K562 (cell line): ENCODE results near the gene DLGAP1. TPM values are rescaled to one million over a fixed set of nuclear protein-coding genes. Genes with fewer than 3 reads are reported as not detected.

ENCODE experiments used
- AFF4 ChIP-seq: sonication (generic); formaldehyde crosslinking; IDR thresholded peaks from 2 replicates; pipeline ENCODE4 v1.8.0; 2023; ENCODE audit warnings: mild to moderate bottlenecking, missing genetic modification reagents
- ARID2 ChIP-seq: fragments of 450-650 bp; IDR thresholded peaks from 2 replicates; pipeline ENCODE4 v1.6.1; 2017; ENCODE audit warnings: antibody characterized with exemption, mild to moderate bottlenecking
- GATAD2A ChIP-seq: fragments of 450-650 bp; IDR thresholded peaks from 2 replicates; pipeline ENCODE4 v1.6.1; 2017
- KAT8 ChIP-seq: fragments of 450-650 bp; IDR thresholded peaks from 2 replicates; pipeline ENCODE4 v1.6.1; 2016; ENCODE audit warnings: low read depth, mild to moderate bottlenecking
- KLF1 ChIP-seq: fragments of 450-650 bp; IDR thresholded peaks from 2 replicates; pipeline ENCODE4 v1.6.1; 2016; ENCODE audit warnings: missing genetic modification characterization, missing compliant biosample characterization
- MITF ChIP-seq: IDR thresholded peaks from 2 replicates; pipeline ENCODE4 v1.6.1; 2014; ENCODE audit warnings: antibody characterized with exemption
- MLX ChIP-seq, 2 experiments: fragments of 450-650 bp in 1 of 2; sonication (generic) in 1 of 2; formaldehyde crosslinking; conservative IDR thresholded peaks; 2 replicates each; pipeline versions ENCODE4 v1.4.0 to v1.8.1; 2020 to 2022; ENCODE audit warnings: mild to moderate bottlenecking in 1 of 2, missing genetic modification reagents in 1 of 2
- NR2F6 ChIP-seq: fragments of 450-650 bp; formaldehyde crosslinking; IDR thresholded peaks from 2 replicates; pipeline ENCODE4 v1.4.0; 2020; ENCODE audit warnings: mild to moderate bottlenecking
- POLR2AphosphoS2 ChIP-seq: IDR thresholded peaks from 2 replicates; pipeline ENCODE4 v1.6.1; 2012; ENCODE audit warnings: low read length, improper control_type of control experiment
- PTTG1 ChIP-seq: fragments of 450-650 bp; IDR thresholded peaks from 2 replicates; pipeline ENCODE4 v1.6.1; 2016; ENCODE audit warnings: low read depth, mild to moderate bottlenecking, missing genetic modification characterization, missing compliant biosample characterization
- RBM25 ChIP-seq: fragments of 200-400 bp; formaldehyde crosslinking; IDR thresholded peaks from 2 replicates; pipeline ENCODE4 v1.6.1; 2018; ENCODE audit warnings: low read length, low read depth, moderate library complexity; ENCODE audit not compliant: severe bottlenecking
- SIN3A ChIP-seq, 2 experiments: fragments of 150-350 bp in 1 of 2; IDR thresholded peaks; 2 replicates each; pipeline ENCODE4 v1.6.1; 2011 to 2016; ENCODE audit warnings: borderline replicate concordance in 2 of 2, low read depth in 2 of 2, low read length in 2 of 2, mild to moderate bottlenecking in 2 of 2, moderate library complexity in 2 of 2; ENCODE audit not compliant: control insufficient read depth in 1 of 2
- SMARCA5 ChIP-seq: fragments of 450-650 bp; IDR thresholded peaks from 2 replicates; pipeline ENCODE4 v1.6.1; 2016
- SRSF3 ChIP-seq: fragments of 200-400 bp; formaldehyde crosslinking; IDR thresholded peaks from 2 replicates; pipeline ENCODE4 v1.6.1; 2016; ENCODE audit warnings: mild to moderate bottlenecking, low read length, moderate library complexity; ENCODE audit not compliant: insufficient read depth
- STAT5B ChIP-seq: fragments of 250-450 bp; sonication (Bioruptor Pico); IDR thresholded peaks from 2 replicates; pipeline ENCODE4 v1.8.0; 2021; ENCODE audit warnings: mild to moderate bottlenecking, inconsistent platforms
- TCF15 ChIP-seq: fragments of 250-450 bp; sonication (Bioruptor Pico); IDR thresholded peaks from 2 replicates; pipeline ENCODE4 v1.8.0; 2022; ENCODE audit warnings: moderate library complexity, mild to moderate bottlenecking, inconsistent platforms
- WHSC1 ChIP-seq: IDR thresholded peaks from one replicate; pipeline ENCODE4 v1.6.1; 2012; ENCODE audit warnings: low read length, control low read depth, inconsistent platforms
- YBX1 ChIP-seq: fragments of 450-650 bp; IDR thresholded peaks from 2 replicates; pipeline ENCODE4 v1.7.1; 2016; ENCODE audit warnings: mild to moderate bottlenecking
- ZNF23 ChIP-seq: fragments of 250-450 bp; sonication (Bioruptor Pico); IDR thresholded peaks from 2 replicates; pipeline ENCODE4 v1.4.0; 2020; ENCODE audit warnings: mild to moderate bottlenecking
- ZNF324 ChIP-seq: fragments of 250-450 bp; sonication (Bioruptor Pico); IDR thresholded peaks from 2 replicates; pipeline ENCODE4 v1.4.0; 2020; ENCODE audit warnings: mild to moderate bottlenecking
- polyA plus RNA-seq, 8 experiments: library from polyadenylated mRNA; depleted of rRNA in 4 of 8; stranded (reverse) in 5 of 8; unstranded in 3 of 8; fragments of >200 nt; fragmentation: Nextera tagmentation in 2 of 8; fragmentation: Illumina TruSeq in 1 of 8; extraction: Ambion mirVana in 2 of 8; extraction: Trizol in 1 of 8; gene quantifications; 2 replicates each; pipeline versions ENCODE4 v1.2.1 to v1.2.3, GENCODE V29; 2011 to 2014; ENCODE audit warnings: inconsistent platforms in 1 of 8, missing spikeins in 1 of 8
- total RNA-seq, 7 experiments: library from RNA; depleted of rRNA in 6 of 7; stranded (reverse); fragments of >200 nt in 6 of 7; fragmentation: Illumina TruSeq in 2 of 7; extraction: Trizol in 2 of 7; gene quantifications; 2 replicates each; pipeline versions ENCODE4 v1.2.1 to v1.2.3, GENCODE V29; 2011 to 2021; ENCODE audit warnings: low replicate concordance in 1 of 7

Gene DLGAP1
- total and polyA plus RNA-seq, 9 of the 15 experiments (the other 6 are each of a cell fraction or from before 2014, with no cell fraction given) = 0.04 to 0.22 (median 0.08) TPM

GRCh38 chr18:3653851-3654441, 801.2 kb downstream of the DLGAP1 start (continued):
- peak; percentile 57 for TF ChIP-seq AFF4 (CRISPR knock-in tag)
- TF ChIP-seq TCF15 = peak; percentile 58; the same call in 1 of the 2 replicates
- peak; percentile 91 for TF ChIP-seq WHSC1
- no peak; a peak in 1 of 4 replicates for TF ChIP-seq SIN3A (IDR thresholded peaks at IDR 0.05; ENCODE audit: borderline replicate concordance in 2 of 2, control insufficient read depth in 1 of 2, low read depth in 2 of 2, low read length in 2 of 2)
- no peak for TF ChIP-seq YBX1
- no peak for TF ChIP-seq ARID2
- no peak for TF ChIP-seq MITF
- peak; percentile 33 for TF ChIP-seq RBM25
- TF ChIP-seq ZNF23 = peak; percentile 54; the same call in 1 of the 2 replicates
- TF ChIP-seq KAT8 = no peak
- no peak; a peak in 1 of 4 replicates for TF ChIP-seq MLX (CRISPR knock-in tag; conservative IDR thresholded peaks at IDR 0.05)
- 0 out of 2 replicates have a peak, but pooled peaks have one; percentile 43 for TF ChIP-seq STAT5B (CRISPR knock-in tag)
- 0 out of 2 replicates have a peak, but pooled peaks have one; percentile 16 for TF ChIP-seq PTTG1 (tag)
- TF ChIP-seq KLF1 = peak; percentile 56; the same call in 1 of the 2 replicates
- TF ChIP-seq POLR2AphosphoS2 = 0 out of 2 replicates have a peak, but pooled peaks have one; percentile 71
- no peak for TF ChIP-seq SMARCA5
- TF ChIP-seq SRSF3 = no peak
- TF ChIP-seq GATAD2A = no peak
- peak; percentile 48; the same call in 1 of the 2 replicates for TF ChIP-seq NR2F6 (CRISPR knock-in tag)
- 0 out of 2 replicates have a peak, but pooled peaks have one; percentile 9 for TF ChIP-seq ZNF324 (CRISPR knock-in tag)
